ENCODE measurements around the gene C3orf38.
"Not testable (repeated sequence)": the region's sequence is repeated elsewhere in the genome, so short reads cannot be mapped to it uniquely, and the experiment has no call there.

Gene C3orf38

GRCh38 chr3:88152841-88153240 is 3.1 kb downstream of the C3orf38 start:
- TF ChIP-seq, protein P1, sequence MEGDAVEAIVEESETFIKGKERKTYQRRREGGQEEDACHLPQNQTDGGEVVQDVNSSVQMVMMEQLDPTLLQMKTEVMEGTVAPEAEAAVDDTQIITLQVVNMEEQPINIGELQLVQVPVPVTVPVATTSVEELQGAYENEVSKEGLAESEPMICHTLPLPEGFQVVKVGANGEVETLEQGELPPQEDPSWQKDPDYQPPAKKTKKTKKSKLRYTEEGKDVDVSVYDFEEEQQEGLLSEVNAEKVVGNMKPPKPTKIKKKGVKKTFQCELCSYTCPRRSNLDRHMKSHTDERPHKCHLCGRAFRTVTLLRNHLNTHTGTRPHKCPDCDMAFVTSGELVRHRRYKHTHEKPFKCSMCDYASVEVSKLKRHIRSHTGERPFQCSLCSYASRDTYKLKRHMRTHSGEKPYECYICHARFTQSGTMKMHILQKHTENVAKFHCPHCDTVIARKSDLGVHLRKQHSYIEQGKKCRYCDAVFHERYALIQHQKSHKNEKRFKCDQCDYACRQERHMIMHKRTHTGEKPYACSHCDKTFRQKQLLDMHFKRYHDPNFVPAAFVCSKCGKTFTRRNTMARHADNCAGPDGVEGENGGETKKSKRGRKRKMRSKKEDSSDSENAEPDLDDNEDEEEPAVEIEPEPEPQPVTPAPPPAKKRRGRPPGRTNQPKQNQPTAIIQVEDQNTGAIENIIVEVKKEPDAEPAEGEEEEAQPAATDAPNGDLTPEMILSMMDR (IDR thresholded peaks at IDR 0.05; ENCODE audit: low read depth, low read length), result no peak
- no peak for DNase-seq (ENCODE audit: extremely low read depth, low read depth)

DNA sequence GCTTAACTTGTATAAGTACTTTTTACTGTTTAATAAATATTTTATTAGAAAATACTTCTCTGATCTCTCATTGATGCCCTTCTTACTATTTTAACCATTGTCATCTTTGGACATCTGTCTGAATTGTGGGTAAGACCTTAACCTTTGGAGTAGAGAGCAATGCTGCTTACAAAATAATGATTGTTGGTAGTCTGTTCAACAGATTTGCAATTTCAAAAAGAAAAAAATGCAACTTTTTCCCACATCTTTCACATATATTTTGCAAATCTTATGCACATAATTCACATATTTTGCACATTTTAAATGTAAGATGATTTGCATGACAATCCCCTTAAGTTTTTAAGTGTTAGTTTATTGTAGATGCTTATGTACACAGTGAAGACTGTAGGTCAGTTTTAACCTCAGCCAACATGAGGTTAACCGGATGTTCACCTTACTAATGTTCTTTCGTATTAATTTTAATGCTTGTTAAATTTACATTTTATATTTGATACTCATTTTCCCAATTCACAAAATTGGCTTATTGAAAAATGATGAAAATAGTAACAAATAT is 16.7 kb downstream of the C3orf38 start:
- no peak for DNase-seq (ENCODE audit: extremely low read depth, low read depth)
- TF ChIP-seq, protein P1 (IDR thresholded peaks at IDR 0.05; ENCODE audit: low read depth, low read length), result no peak

- no peak for DNase-seq (ENCODE audit: extremely low read depth, low read depth)
- TF ChIP-seq, protein P1 (IDR thresholded peaks at IDR 0.05; ENCODE audit: low read depth, low read length), result no peak
Measured at GRCh38 chr3:88167173-88167572, 17.4 kb downstream of the C3orf38 start.

DNA sequence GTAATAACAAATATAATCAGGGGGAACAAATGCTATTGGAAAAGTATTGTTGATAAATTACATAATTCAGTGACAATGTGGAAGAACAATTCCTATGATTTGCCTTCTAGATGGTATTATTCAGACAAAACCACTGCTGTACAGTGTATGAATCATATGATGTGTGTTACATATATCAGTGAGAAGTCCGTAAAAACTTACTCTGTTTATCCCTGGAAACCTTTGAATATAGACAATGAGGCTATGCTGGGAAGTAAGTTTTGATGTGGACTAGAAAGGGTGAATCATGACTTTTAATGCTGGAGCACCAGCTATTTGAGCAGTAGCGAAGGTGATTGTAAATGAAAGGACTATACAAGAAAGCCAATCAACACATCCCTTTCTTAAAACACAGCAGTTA is 17.9 kb downstream of the C3orf38 start:
- TF ChIP-seq, protein P1 (IDR thresholded peaks at IDR 0.05; ENCODE audit: low read depth, low read length), result no peak
- DNase-seq (ENCODE audit: extremely low read depth, low read depth), result no peak

DNA sequence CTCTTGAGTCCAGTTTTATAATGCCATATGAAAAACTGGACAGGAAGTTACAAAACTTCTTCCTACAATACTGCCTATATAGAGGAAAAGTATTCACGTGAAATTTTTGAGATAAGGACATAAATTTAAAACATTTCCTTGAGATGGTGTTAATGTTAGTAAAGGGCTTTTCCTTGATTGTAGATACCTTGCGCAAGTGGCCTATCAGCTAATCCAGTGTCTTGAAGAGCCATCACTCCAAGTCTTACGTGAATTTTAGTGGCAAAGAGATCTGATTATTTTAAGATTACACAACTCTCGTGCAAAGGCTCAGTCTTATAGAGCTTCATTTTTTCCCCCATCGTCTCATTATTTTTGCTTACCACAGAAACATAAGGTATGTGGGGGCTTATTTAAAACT is 18.4 kb downstream of the C3orf38 start:
- TF ChIP-seq, protein P1 (IDR thresholded peaks at IDR 0.05; ENCODE audit: low read depth, low read length), result no peak
- DNase-seq (ENCODE audit: extremely low read depth, low read depth), result no peak

GRCh38 chr3:88180398-88180999 is 30.7 kb downstream of the C3orf38 start:
- peak; percentile 10 for DNase-seq (ENCODE audit: extremely low read depth, low read depth)
- TF ChIP-seq, protein P1 (IDR thresholded peaks at IDR 0.05; ENCODE audit: low read depth, low read length), result peak; percentile 48

GRCh38 chr3:88182165-88182918 is 32.6 kb downstream of the C3orf38 start:
- DNase-seq (ENCODE audit: extremely low read depth, low read depth), result not testable (repeated sequence)
